Heart right ventricle (tissue), 16 donors: ENCODE data around the gene GGA3. TPM values are rescaled to one million over a fixed set of nuclear protein-coding genes. Genes with fewer than 3 reads are reported as not detected.
A peak's percentile ranks its signal among the peaks of the same experiment; 100 is the strongest.

ENCODE experiments used
- ATAC-seq, 8 donors: fragments of 200-7000 bp; cut with Tn5 transposase; one replicate each; pipeline ENCODE4 v1.9.1; 2020; ENCODE audit warnings: mild to moderate bottlenecking in 8 of 8, moderate library complexity in 8 of 8, moderate number of reproducible peaks in 1 of 8
- DNase-seq, 2 donors: peaks; one replicate each; pipeline ENCODE4 v3.0.0-alpha.2; 2020
- H3K27ac ChIP-seq, 10 donors: fragments of 200-600 bp; sonication (generic) in 2 of 10; one replicate each; pipeline versions ENCODE4 v1.5.0 to v1.8.0; 2020 to 2022; ENCODE audit warnings: mild to moderate bottlenecking in 3 of 10
- H3K27me3 ChIP-seq, 7 donors: fragments of 200-600 bp; one replicate each; pipeline ENCODE4 v1.8.0; 2021 to 2022; ENCODE audit warnings: mild to moderate bottlenecking in 2 of 7
- H3K36me3 ChIP-seq, 9 donors: fragments of 200-600 bp; sonication (generic) in 1 of 9; one replicate each; pipeline versions ENCODE4 v1.5.0 to v1.8.0; 2020 to 2022; ENCODE audit warnings: mild to moderate bottlenecking in 2 of 9
- H3K4me1 ChIP-seq, 9 donors: fragments of 200-600 bp; sonication (generic) in 1 of 9; one replicate each; pipeline versions ENCODE4 v1.5.0 to v1.8.0; 2020 to 2022; ENCODE audit warnings: mild to moderate bottlenecking in 4 of 9
- H3K4me3 ChIP-seq, 10 donors: fragments of 200-600 bp; sonication (generic) in 2 of 10; one replicate each; pipeline versions ENCODE4 v1.5.0 to v1.8.0; 2020 to 2022; ENCODE audit warnings: mild to moderate bottlenecking in 7 of 10, moderate library complexity in 2 of 10
- H3K9me3 ChIP-seq, 11 donors: fragments of 200-600 bp in 10 of 11; sonication (generic) in 2 of 11; one replicate each; pipeline versions ENCODE4 v1.5.0 to v1.8.0; 2013 to 2022; ENCODE audit warnings: mild to moderate bottlenecking in 2 of 11, control low read depth in 1 of 11, moderate library complexity in 1 of 11
- WGBS, 2 donors: extraction: QIAGEN DNeasy Blood & Tissue Kit; methylation state at CpG; one replicate each; pipeline ENCODE4 v1.1.7; 2013; ENCODE audit warnings: inconsistent platforms in 1 of 2; 5-methylcytosine and 5-hydroxymethylcytosine counted together
- intact Hi-C, 10 donors: fragments of 100-400 bp; cut with DNase I; formaldehyde crosslinking; loops; one replicate each; pipeline versions ENCODE4 v1.11.1 to v1.14.2; 2022
- polyA plus RNA-seq, 2 donors: library from polyadenylated mRNA; stranded (reverse); fragments of 200-250 nt; gene quantifications; one replicate each; pipeline ENCODE4 v1.2.3, GENCODE V29; 2013
- total RNA-seq, 10 donors: library from RNA; stranded (reverse); fragmentation: NEBNext Ultra II Directional in 3 of 10; extraction: Animal tissue kit (Norgen Biotek cat#: 25700) in 3 of 10; gene quantifications; one replicate each; pipeline versions ENCODE4 v1.2.1 to v1.2.4, GENCODE V29; 2021 to 2023
- TF ChIP-seq, protein P1 (sequence below), 9 donors: fragments of 200-600 bp; sonication (generic) in 2 of 9; IDR thresholded peaks; one replicate each; pipeline versions ENCODE4 v1.5.0 to v1.8.0; 2021 to 2022; ENCODE audit warnings: antibody characterized with exemption in 9 of 9, mild to moderate bottlenecking in 5 of 9, moderate library complexity in 1 of 9
- donor health status: Arrhythmogenic right ventricular cardiomyopathy.
- donor health status: ischemic (EF 13 %, LVEDD 7.1; RV severe dilation, severe dysfunction).
- donor health status: healthy with polysubstance abuse.
- donor health status: DM: no; HTN: yes; CAD: no.
- donor health status: DM: no; HTN: no; CAD: no.
- donor health status: ischemic (EF 25% LVEDD 6.9; RV normal size, moderate dysfunction).
- donor health status: ischemic (EF 25% LVEDD 5.7; RV mildly dilated, moderate dysfunction).
- donor health status: healthy.
- donor health status: DM: yes; HTN: yes; CAD: no.
- donor health status: Ischemic cardiomyopathy.
- donor health status: ischemic (EF 35%, LVEDD 5.7; RV mildly dilated, moderate dysfunction).
- donor health status: nonischemic (EF 11% LVEDD 7.7; RV severe dilation, severe dysfunction).
- donor health status: DM: yes; HTN: yes; CAD: no.
- donor health status: PGD.
- donor health status: ischemic (EF 29% LVEDD 5.4; RV normal size, mild dysfunction).
- donor health status: nonischemic (EF 23%, LVEDD 6.1; RV moderate dilation, normal function).

Gene GGA3
- total and polyA plus RNA-seq, 12 donors: 13.1 to 30.2 (median 20.7) TPM

DNA sequence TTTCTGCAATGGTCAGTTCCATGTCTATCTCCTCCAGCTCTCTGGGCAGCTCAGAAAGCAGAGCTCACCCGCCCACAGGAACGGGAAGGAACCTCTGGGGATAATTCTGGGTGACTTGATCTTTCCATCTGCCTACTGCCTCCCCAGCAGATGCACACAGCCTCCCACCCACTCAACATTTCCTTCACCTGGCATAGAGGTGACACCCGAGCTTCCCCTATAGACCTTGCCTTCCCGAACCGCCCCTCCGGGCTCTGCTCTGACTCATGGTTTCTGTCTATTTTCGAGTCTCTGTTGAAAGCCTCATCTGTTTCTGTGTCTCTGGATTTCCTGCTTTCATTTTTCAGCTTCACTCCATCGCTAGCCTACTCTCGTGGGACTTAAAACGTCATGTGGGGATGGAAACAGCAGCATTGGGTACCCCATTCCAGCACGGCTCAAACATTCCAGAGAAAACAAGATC, 11.4 kb downstream of the GGA3 start:
- H3K9me3 ChIP-seq: no peaks in the 10 kb centered on the region
- peak overlapping the region in 6 of 10 donors; percentile 14 to 34 (median 26) for H3K4me3 ChIP-seq
- DNase-seq (no peak), ATAC-seq (peak; percentile 43 to 83 (median 65))
- peak overlapping the region in 9 of 10 donors; percentile 10 to 77 (median 45) for H3K27ac ChIP-seq
- TF ChIP-seq, protein P1, sequence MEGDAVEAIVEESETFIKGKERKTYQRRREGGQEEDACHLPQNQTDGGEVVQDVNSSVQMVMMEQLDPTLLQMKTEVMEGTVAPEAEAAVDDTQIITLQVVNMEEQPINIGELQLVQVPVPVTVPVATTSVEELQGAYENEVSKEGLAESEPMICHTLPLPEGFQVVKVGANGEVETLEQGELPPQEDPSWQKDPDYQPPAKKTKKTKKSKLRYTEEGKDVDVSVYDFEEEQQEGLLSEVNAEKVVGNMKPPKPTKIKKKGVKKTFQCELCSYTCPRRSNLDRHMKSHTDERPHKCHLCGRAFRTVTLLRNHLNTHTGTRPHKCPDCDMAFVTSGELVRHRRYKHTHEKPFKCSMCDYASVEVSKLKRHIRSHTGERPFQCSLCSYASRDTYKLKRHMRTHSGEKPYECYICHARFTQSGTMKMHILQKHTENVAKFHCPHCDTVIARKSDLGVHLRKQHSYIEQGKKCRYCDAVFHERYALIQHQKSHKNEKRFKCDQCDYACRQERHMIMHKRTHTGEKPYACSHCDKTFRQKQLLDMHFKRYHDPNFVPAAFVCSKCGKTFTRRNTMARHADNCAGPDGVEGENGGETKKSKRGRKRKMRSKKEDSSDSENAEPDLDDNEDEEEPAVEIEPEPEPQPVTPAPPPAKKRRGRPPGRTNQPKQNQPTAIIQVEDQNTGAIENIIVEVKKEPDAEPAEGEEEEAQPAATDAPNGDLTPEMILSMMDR (IDR thresholded peaks at IDR 0.05): no peak
- H3K4me1 ChIP-seq: peaks cover 0 to 35% (median 22%) of the 10 kb centered on the region in 9 donors
- H3K36me3 ChIP-seq: peaks cover 0 to 30% (median 16%) of the 10 kb centered on the region in 9 donors
- intact Hi-C loops: no loop called here
- no peaks in the 10 kb centered on the region for H3K27me3 ChIP-seq
- 48 to 52% methylated on average over 11 of the region's 11 CpGs for WGBS, 2 donors

DNA sequence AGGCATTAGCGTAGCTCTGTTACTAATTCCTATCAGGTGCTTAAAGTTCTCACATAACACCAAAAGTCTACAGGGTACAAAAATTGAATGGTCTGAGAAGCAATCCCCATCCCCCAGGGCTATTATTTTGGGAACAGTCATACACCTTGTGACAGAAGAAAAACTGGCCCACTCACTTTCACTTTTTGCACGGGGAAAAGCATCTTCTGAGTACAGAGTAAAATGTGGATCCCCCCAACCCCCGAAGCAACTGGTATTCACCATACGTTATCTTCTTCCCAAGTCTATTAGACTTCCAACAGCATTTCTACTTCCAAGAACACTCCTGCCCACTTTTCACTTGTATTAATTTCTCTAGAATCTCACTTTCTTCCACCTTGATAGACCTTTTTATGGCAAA, 11.8 kb downstream of the GGA3 start:
- DNase-seq: no peak
- Histone ChIP-seq H3K36me3 (peaks cover 0 to 35% (median 21%) of the 10 kb centered on the region in 9 donors), H3K4me3 (peak overlapping the region in 6 of 10 donors; percentile 14 to 34 (median 26)), H3K27me3 (no peaks in the 10 kb centered on the region), H3K4me1 (peaks cover 0 to 39% (median 22%) of the 10 kb centered on the region in 9 donors), H3K9me3 (no peaks in the 10 kb centered on the region), H3K27ac (peak overlapping the region in 9 of 10 donors; percentile 10 to 77 (median 45))
- 79 to 83% methylated on average over 4 of the region's 4 CpGs for WGBS, 2 donors
- no peak for ATAC-seq
- TF ChIP-seq, protein P1 (IDR thresholded peaks at IDR 0.05): no peak
- intact Hi-C loops: loop anchor here in 1 of 10 donors (10.0 kb wide), 1 partner anchor 65 kb away; the partner anchor contains the start of gene SUMO2

DNA sequence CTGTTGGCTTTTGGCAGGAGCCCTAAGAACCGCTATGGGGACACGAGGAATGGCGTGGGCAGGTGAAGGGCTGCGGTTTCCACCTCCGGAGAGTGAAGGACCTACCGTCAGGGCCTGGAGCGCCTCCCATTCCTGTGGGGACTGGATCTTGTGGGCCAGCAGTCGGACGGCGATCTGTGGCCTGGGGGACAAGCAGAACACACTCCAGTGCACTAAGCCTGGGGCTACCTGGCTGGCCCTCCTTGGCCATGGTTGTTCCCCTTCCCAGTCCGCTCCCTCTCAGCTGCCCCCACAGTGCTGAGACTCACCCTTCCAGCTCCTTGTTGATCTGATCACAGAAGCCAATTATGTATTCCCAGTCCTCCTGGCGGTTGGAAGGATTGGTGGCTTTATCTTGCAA, 15.0 kb downstream of the GGA3 start:
- 95% methylated on average over 12 of the region's 12 CpGs for WGBS, 2 donors
- TF ChIP-seq, protein P1 (IDR thresholded peaks at IDR 0.05): no peak
- no peak for ATAC-seq

DNA sequence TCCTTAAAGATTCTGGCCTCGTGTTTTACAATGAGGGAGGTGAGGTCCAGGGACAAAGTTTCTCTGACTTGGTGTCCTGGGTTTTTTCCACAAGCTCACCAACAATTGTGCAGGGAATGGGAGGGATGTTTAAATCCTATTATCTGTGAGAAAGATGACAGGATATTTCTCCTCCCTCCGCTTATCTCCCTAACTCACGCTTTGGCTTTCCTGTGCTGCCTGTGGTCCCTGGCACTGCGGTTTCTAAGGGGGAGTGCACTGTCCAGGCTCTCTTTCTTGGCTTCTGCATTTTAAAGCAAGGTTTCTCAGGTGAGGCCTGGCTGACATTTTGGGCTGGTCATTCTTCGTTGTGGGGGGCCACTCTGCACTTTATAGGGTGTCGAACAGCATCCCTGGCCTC, 16.4 kb downstream of the GGA3 start:
- H3K9me3 ChIP-seq: no peaks in the 10 kb centered on the region
- intact Hi-C loops: loop anchor here in 1 of 10 donors (10.0 kb wide), 1 partner anchor 60 kb away; the partner anchor contains the start of gene SUMO2
- H3K27me3 ChIP-seq: no peaks in the 10 kb centered on the region
- TF ChIP-seq, protein P1 (IDR thresholded peaks at IDR 0.05): no peak
- no peak overlapping the region for H3K27ac ChIP-seq
- H3K4me3 ChIP-seq: no peak overlapping the region
- H3K36me3 ChIP-seq: peaks cover 0 to 80% (median 55%) of the 10 kb centered on the region in 9 donors
- WGBS, 2 donors: 87 to 90% methylated on average over 6 of the region's 6 CpGs
- DNase-seq (no peak), ATAC-seq (no peak)
- H3K4me1 ChIP-seq: peaks cover 0 to 37% (median 10%) of the 10 kb centered on the region in 9 donors

More for the DNA sequence above, 15.0 kb downstream of the GGA3 start:
- Histone ChIP-seq H3K27ac (no peak overlapping the region), H3K4me1 (peaks cover 0 to 46% (median 19%) of the 10 kb centered on the region in 9 donors), H3K36me3 (peaks cover 0 to 67% (median 46%) of the 10 kb centered on the region in 9 donors), H3K4me3 (no peak overlapping the region), H3K9me3 (no peaks in the 10 kb centered on the region), H3K27me3 (no peaks in the 10 kb centered on the region)
- intact Hi-C loops: loop anchor here in 1 of 10 donors (10.0 kb wide), 1 partner anchor 62 kb away; the partner anchor contains the start of gene SUMO2
- DNase-seq: no peak
